OCI-LY1 (cell line): ENCODE measurements around the gene KLHL40.

Source experiments
- H2AFZ ChIP-seq: fragments of 200-600 bp; sonication (generic), shearing (Covaris generic); 2 replicates; pipeline ENCODE4 v1.6.0; 2014; ENCODE audit warnings: antibody characterized with exemption, mild to moderate bottlenecking, low read length
- H3F3A ChIP-seq: fragments of 200-600 bp; sonication (generic), shearing (Covaris generic); 2 replicates; pipeline ENCODE4 v1.6.0; 2014; ENCODE audit warnings: mild to moderate bottlenecking, antibody characterized with exemption, low read length, moderate library complexity; ENCODE audit not compliant: insufficient read depth
- H3K27ac ChIP-seq: fragments of 200-600 bp; sonication (generic); 2 replicates; pipeline ENCODE4 v1.5.1; 2014; ENCODE audit warnings: low read length, mixed run types, mild to moderate bottlenecking, low read depth; ENCODE audit not compliant: poor library complexity, severe bottlenecking
- H3K27me3 ChIP-seq: fragments of 200-600 bp; sonication (generic); 2 replicates; pipeline ENCODE4 v1.6.0; 2014; ENCODE audit warnings: antibody characterized with exemption, mild to moderate bottlenecking, low read length, moderate library complexity; ENCODE audit not compliant: insufficient read depth
- H3K36me3 ChIP-seq: fragments of 200-600 bp; sonication (generic); 2 replicates; pipeline ENCODE4 v1.6.1; 2014; ENCODE audit warnings: mild to moderate bottlenecking, antibody characterized with exemption, low read length, moderate library complexity, mixed read lengths; ENCODE audit not compliant: insufficient read depth
- H3K4me1 ChIP-seq: fragments of 200-600 bp; sonication (generic); 2 replicates; pipeline ENCODE4 v1.5.1; 2014; ENCODE audit warnings: mild to moderate bottlenecking, low read length, moderate library complexity; ENCODE audit not compliant: insufficient read depth, severe bottlenecking
- H3K4me2 ChIP-seq: fragments of 200-600 bp; sonication (generic), shearing (Covaris generic); 2 replicates; pipeline ENCODE4 v1.6.1; 2014; ENCODE audit warnings: low read length
- H3K4me3 ChIP-seq: fragments of 200-600 bp; sonication (generic); 2 replicates; pipeline ENCODE4 v1.5.1; 2014; ENCODE audit warnings: low read length, low read depth, mild to moderate bottlenecking, mixed read lengths; ENCODE audit not compliant: poor library complexity, severe bottlenecking
- H3K79me2 ChIP-seq: fragments of 200-600 bp; shearing (Covaris generic); 2 replicates; pipeline ENCODE4 v1.6.1; 2016; ENCODE audit warnings: mixed run types, low read length, mixed read lengths; ENCODE audit not compliant: insufficient read depth
- H3K9ac ChIP-seq: fragments of 200-600 bp; sonication (generic), shearing (Covaris generic); 2 replicates; pipeline ENCODE4 v1.6.1; 2014; ENCODE audit warnings: mild to moderate bottlenecking, low read length, mixed read lengths
- H3K9me2 ChIP-seq: fragments of 200-600 bp; sonication (generic), shearing (Covaris generic); 2 replicates; pipeline ENCODE4 v1.6.1; 2014; ENCODE audit warnings: low read depth, mild to moderate bottlenecking, low read length, mixed read lengths
- H3K9me3 ChIP-seq: fragments of 200-600 bp; shearing (Covaris generic); 2 replicates; pipeline ENCODE4 v1.6.1; 2014; ENCODE audit warnings: low read length, mixed read lengths
- H4K20me1 ChIP-seq: fragments of 200-600 bp; sonication (generic), shearing (Covaris generic); 2 replicates; pipeline ENCODE4 v1.6.0; 2016; ENCODE audit warnings: mild to moderate bottlenecking, low read length; ENCODE audit not compliant: insufficient read depth
- CTCF ChIP-seq: fragments of 200-600 bp; sonication (generic), shearing (Covaris generic); IDR thresholded peaks from 2 replicates; pipeline ENCODE4 v1.5.1; 2017; ENCODE audit warnings: mild to moderate bottlenecking, antibody characterized with exemption, low read length, moderate library complexity, mixed read lengths
- EZH2 ChIP-seq: fragments of 200-600 bp; sonication (generic), shearing (Covaris generic); IDR thresholded peaks from 2 replicates; pipeline ENCODE4 v1.8.0; 2017; ENCODE audit warnings: borderline replicate concordance, mixed run types, mild to moderate bottlenecking, antibody characterized with exemption, low read length, moderate library complexity, mixed read lengths

The KLHL40 gene

GRCh38 chr3:42661593-42662022 lies 23.7 kb upstream of the KLHL40 start:
- TF ChIP-seq EZH2 (no peak), CTCF (no peak)
- Histone ChIP-seq H3K27me3 (no peaks in the 10 kb centered on the region), H3F3A (no peaks in the 10 kb centered on the region), H3K9me2 (no peaks in the 10 kb centered on the region), H3K9ac (no peak overlapping the region), H4K20me1 (no peaks in the 10 kb centered on the region), H3K36me3 (no peaks in the 10 kb centered on the region), H3K4me3 (no peak overlapping the region), H3K4me2 (no peak overlapping the region), H3K79me2 (no peaks in the 10 kb centered on the region), H2AFZ (no peak overlapping the region), H3K27ac (no peak overlapping the region), H3K9me3 (no peaks in the 10 kb centered on the region), H3K4me1 (peaks cover 12% of the 10 kb centered on the region)

GRCh38 chr3:42662037-42662812 lies 23.1 kb upstream of the KLHL40 start:
- no peak overlapping the region for H3K4me3 ChIP-seq
- no peak for TF ChIP-seq EZH2
- no peak for TF ChIP-seq CTCF
- no peaks in the 10 kb centered on the region for H3K79me2 ChIP-seq
- no peak overlapping the region for H3K4me2 ChIP-seq
- H3K9me2 ChIP-seq = no peaks in the 10 kb centered on the region
- no peaks in the 10 kb centered on the region for H3F3A ChIP-seq
- no peak overlapping the region for H2AFZ ChIP-seq
- H4K20me1 ChIP-seq = no peaks in the 10 kb centered on the region
- no peak overlapping the region for H3K9ac ChIP-seq
- no peaks in the 10 kb centered on the region for H3K27me3 ChIP-seq
- H3K36me3 ChIP-seq = no peaks in the 10 kb centered on the region
- peaks cover 12% of the 10 kb centered on the region for H3K4me1 ChIP-seq
- H3K9me3 ChIP-seq = no peaks in the 10 kb centered on the region
- H3K27ac ChIP-seq = no peak overlapping the region

- H3K4me2 ChIP-seq = no peak overlapping the region
- no peak overlapping the region for H3K27ac ChIP-seq
- H3K4me3 ChIP-seq = no peak overlapping the region
- no peak overlapping the region for H2AFZ ChIP-seq
- no peaks in the 10 kb centered on the region for H3F3A ChIP-seq
- no peaks in the 10 kb centered on the region for H3K36me3 ChIP-seq
- H3K9me2 ChIP-seq = no peaks in the 10 kb centered on the region
- H3K9me3 ChIP-seq = no peaks in the 10 kb centered on the region
- no peaks in the 10 kb centered on the region for H4K20me1 ChIP-seq
- TF ChIP-seq CTCF (no peak), EZH2 (no peak)
- no peaks in the 10 kb centered on the region for H3K27me3 ChIP-seq
- H3K4me1 ChIP-seq = peaks cover 12% of the 10 kb centered on the region
- H3K79me2 ChIP-seq = no peaks in the 10 kb centered on the region
- no peak overlapping the region for H3K9ac ChIP-seq
These were observed 22.4 kb upstream of the KLHL40 start for GRCh38 chr3:42662813-42663535.
